HG03064 (cell line): Measurements from ENCODE around the gene NANS.
A peak's percentile ranks its signal among the peaks of the same experiment; 100 is the strongest.
"Not testable (repeated sequence)": the region's sequence is repeated elsewhere in the genome, so short reads cannot be mapped to it uniquely, and the experiment has no call there.

Experiments used
- ATAC-seq: cut with Tn5 transposase; IDR thresholded peaks from one replicate; pipeline ENCODE4 v1.9.1; 2021; ENCODE audit warnings: low read depth; ENCODE audit not compliant: unreplicated experiment

Gene NANS

DNA sequence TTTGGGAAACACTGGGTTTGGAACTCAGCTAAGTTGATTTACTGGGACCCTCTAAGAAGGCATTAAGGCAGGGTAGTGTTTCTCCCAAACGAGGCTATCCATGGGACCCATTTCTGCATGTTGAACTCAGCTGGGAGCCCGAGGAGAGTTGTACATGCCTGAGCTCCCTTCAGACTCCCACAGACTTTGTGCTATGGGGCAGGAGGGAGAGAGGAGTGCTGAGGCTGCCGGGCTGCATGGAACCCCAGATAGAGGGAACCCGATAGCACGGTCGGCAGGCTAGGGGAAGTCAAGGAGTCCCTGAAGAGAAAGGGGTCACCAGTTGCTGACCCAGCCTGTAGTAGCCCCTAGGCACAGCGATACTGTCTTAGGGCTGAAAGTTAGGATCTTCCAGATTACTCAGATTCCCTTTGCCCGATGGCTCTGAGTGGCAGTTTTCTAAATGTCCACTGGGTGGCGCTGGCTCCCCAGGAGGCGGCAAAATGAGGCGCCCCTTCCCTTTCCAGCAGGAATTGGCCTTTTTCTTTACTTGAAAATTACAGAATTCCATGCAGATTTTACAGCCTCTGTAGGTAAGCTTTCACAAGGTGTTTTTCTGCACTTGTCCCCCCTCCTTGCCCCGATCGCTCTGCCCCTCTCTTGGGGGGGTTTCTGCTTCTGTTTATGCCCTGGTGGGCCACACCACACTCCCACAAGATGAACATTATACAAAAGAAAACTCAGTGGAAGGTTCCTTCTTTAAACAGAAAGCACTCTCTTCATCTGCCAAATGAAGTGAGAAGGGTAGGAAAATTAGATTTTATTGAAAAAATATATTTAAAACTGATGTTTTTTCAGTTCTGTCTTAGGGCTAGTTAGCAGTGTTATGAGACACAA is 17.8 kb downstream of the NANS start:
- no peak for ATAC-seq

GRCh38 chr9:98075332-98075805 is 18.8 kb downstream of the NANS start:
- no peak for ATAC-seq

DNA sequence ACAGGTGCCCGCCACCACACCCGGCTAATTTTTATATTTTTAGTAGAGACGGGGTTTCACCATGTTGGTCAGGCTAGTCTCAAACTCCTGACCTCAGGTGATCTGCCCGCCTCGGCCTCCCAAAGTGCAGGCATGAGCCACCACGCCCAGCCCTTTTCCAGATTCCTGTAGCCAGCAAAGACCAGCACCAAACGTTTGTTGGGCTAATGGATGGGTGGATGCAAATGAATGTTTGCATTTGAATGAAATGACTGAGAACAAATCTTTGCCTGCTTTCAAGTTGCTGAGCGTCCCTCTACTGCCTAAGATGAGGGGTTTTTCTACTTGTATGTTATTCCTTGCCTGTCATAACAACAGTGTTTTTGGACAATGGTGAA is 20.0 kb downstream of the NANS start:
- ATAC-seq: not testable (repeated sequence)

DNA sequence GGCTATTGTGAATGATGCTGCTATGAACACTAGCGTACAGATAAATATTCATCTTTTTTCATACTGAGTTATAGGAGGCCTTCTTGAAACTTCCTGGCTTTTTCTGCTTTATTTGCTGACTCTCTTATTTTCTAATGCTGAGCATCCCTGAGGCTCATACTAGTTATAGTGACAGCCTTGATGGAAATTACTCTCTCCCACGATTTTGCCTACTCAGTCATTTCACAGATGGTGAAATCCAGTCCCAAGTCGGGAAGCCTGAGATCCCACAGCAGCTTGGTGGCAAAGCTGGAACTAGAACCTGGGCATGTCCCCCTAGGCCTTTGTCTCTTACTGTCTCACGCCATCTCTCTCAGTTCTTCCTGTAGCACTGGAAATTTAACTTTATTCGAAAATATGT is 22.4 kb downstream of the NANS start:
- ATAC-seq: no peak

DNA sequence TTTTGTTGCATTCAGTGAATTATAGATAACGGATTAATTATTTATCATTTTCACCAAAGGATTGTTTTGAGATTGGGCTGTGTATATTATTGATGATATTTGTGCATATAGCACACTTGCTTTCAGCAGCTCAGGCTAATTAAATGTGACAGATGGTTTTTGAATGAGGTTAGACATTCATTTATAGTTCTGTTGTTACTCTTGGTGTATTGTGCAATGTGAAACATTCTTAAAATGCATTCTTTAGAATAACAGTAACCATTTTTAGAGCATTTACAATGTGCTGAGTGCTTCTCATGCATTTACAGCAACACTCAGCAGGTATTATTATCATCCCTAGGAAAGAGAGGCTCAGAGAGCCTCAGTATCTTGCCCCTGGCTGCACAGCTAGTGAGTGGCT is 23.8 kb downstream of the NANS start:
- ATAC-seq: no peak

DNA sequence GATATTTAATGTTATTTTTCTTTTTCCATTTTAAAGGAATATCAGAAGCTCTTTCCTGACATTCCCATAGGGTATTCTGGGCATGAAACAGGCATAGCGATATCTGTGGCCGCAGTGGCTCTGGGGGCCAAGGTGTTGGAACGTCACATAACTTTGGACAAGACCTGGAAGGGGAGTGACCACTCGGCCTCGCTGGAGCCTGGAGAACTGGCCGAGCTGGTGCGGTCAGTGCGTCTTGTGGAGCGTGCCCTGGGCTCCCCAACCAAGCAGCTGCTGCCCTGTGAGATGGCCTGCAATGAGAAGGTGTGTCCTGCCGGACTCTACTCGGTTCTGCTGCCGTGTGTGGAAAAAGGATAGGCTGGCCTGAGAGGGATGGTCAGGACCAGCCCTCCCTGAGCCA is 24.2 kb downstream of the NANS start:
- ATAC-seq: no peak

DNA sequence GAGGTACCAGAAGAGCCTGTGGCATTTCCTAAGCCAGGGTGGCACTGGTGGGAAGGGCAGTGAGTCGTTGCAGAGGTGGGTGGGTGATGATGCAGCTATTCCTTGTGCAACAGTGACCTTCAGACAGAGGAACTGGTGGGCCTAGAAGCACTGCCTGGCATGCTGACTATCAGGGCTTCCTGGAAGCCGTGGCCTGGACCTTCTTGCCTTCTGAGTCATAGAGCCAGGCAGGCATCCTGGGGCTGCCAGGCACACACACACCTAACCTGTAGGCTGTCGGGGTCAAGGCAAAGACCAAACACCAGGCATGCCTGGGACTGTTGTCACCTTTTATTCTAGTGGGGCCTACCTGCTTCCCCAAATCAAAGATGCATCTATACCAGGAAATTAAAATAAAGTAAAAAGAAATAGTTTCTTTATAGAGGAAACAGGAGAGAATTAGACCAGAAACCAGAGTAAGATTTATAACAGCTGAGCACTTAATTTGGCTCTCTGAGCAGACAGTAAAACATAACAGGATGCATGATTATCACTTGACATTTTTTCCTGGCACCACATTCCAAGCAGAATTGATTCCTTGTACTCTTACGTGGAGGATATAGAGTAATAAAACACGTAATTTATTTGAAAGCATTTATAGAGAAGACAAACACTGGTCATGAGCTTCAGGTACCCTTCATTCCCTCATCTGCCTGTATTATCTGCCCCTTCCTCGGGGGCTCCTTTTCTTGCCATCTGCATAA is 25.1 kb downstream of the NANS start:
- ATAC-seq: no peak

GRCh38 chr9:98083061-98083501 is 26.5 kb downstream of the NANS start:
- no peak for ATAC-seq

GRCh38 chr9:98083566-98084183 is 27.1 kb downstream of the NANS start:
- no peak for ATAC-seq

DNA sequence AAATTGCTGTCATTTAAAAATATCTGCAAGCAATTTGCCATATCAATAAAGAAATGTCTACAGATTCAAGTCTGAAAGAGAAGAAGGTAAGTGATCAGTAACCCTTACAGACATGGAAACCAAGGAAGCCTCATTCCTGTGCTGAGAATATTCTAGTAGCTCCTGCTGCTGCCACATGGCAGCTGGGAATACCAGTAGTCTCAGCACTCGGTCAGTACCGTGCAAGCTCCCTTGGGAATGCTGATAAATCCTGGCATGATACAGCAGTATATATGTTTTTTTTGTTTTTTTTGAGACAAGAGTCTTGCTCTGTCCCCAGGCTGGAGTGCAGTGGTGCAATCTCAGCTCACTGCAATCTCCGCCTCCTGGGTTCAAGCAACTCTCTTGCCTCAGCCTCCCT is 27.9 kb downstream of the NANS start:
- no peak for ATAC-seq

DNA sequence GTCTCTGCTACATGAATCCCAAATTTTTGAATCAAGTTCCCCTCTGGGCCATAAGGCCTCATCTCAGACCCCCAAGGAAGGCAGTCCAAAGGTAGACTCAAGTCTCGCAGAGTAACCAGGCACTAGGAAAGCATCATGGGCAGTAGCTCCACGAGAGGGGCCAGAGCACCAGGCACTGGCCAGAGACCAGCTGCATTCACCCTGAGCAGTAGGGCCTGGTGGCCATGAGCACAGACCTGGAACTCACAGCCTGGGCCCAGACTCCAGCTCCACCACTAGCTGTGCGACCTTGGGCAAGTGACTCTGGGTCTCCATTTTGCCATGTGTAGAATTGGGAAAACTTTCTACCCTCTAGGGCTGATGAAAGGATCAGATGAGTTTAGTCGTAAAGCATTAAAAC is 28.5 kb downstream of the NANS start:
- no peak for ATAC-seq

GRCh38 chr9:98085944-98086343 is 29.4 kb downstream of the NANS start:
- ATAC-seq: no peak

GRCh38 chr9:98086461-98086860 is 29.9 kb downstream of the NANS start:
- ATAC-seq: no peak

GRCh38 chr9:98087420-98088354 is 31.2 kb downstream of the NANS start:
- ATAC-seq: peak; percentile 52

GRCh38 chr9:98090674-98091073 is 34.1 kb downstream of the NANS start:
- ATAC-seq: not testable (repeated sequence)

- ATAC-seq: no peak
Observed at GRCh38 chr9:98091735-98092612, 35.4 kb downstream of the NANS start.

- no peak for ATAC-seq
Observed at GRCh38 chr9:98092613-98092931, 36.0 kb downstream of the NANS start.

GRCh38 chr9:98094316-98094715 is 37.8 kb downstream of the NANS start:
- no peak for ATAC-seq

DNA sequence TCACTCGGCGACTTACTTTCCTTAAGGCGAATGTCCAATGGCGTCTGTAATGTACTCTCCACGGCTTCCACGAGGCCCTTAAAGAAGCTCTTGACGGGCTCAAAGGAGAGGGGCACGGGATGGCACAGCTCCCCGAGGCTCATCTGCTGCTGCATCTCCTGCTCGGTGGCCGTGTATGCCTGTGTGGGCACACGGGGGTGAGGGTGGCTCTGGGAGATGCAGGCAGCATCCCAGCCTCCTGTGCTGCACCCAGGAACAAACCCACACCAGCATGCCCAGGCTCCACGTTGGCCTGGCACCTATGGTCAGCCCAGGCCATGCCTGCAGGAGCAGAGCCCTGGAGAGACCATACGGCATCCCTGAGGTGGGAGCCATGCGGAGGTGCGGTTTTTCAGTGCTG is 38.3 kb downstream of the NANS start:
- ATAC-seq: no peak
